Uterus (tissue), 2 donors: ENCODE results near the gene PAH.

Experiments
- POLR2A ChIP-seq, 2 donors: fragments of 450-650 bp; IDR thresholded peaks; one replicate each; pipeline ENCODE4 v1.6.1; 2016; ENCODE audit warnings: antibody characterized with exemption in 2 of 2, mild to moderate bottlenecking in 1 of 2, moderate library complexity in 1 of 2
- TF ChIP-seq, protein P1 (sequence below), 4 experiments: fragments of 200-600 bp in 2 of 4; fragments of 450-650 bp in 2 of 4; sonication (generic) in 2 of 4; IDR thresholded peaks; one replicate each; pipeline ENCODE4 v1.5.1; 2016 to 2019; ENCODE audit warnings: antibody characterized with exemption in 4 of 4, mild to moderate bottlenecking in 2 of 4, moderate library complexity in 1 of 4

- TF ChIP-seq, protein P1, sequence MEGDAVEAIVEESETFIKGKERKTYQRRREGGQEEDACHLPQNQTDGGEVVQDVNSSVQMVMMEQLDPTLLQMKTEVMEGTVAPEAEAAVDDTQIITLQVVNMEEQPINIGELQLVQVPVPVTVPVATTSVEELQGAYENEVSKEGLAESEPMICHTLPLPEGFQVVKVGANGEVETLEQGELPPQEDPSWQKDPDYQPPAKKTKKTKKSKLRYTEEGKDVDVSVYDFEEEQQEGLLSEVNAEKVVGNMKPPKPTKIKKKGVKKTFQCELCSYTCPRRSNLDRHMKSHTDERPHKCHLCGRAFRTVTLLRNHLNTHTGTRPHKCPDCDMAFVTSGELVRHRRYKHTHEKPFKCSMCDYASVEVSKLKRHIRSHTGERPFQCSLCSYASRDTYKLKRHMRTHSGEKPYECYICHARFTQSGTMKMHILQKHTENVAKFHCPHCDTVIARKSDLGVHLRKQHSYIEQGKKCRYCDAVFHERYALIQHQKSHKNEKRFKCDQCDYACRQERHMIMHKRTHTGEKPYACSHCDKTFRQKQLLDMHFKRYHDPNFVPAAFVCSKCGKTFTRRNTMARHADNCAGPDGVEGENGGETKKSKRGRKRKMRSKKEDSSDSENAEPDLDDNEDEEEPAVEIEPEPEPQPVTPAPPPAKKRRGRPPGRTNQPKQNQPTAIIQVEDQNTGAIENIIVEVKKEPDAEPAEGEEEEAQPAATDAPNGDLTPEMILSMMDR (IDR thresholded peaks at IDR 0.05): no peak
- no peak for TF ChIP-seq POLR2A (IDR thresholded peaks at IDR 0.05)
Observed at GRCh38 chr12:102964872-102965271, 47.8 kb upstream of the PAH start.
